ENCODE results near the gene TIAL1.

Gene TIAL1

DNA sequence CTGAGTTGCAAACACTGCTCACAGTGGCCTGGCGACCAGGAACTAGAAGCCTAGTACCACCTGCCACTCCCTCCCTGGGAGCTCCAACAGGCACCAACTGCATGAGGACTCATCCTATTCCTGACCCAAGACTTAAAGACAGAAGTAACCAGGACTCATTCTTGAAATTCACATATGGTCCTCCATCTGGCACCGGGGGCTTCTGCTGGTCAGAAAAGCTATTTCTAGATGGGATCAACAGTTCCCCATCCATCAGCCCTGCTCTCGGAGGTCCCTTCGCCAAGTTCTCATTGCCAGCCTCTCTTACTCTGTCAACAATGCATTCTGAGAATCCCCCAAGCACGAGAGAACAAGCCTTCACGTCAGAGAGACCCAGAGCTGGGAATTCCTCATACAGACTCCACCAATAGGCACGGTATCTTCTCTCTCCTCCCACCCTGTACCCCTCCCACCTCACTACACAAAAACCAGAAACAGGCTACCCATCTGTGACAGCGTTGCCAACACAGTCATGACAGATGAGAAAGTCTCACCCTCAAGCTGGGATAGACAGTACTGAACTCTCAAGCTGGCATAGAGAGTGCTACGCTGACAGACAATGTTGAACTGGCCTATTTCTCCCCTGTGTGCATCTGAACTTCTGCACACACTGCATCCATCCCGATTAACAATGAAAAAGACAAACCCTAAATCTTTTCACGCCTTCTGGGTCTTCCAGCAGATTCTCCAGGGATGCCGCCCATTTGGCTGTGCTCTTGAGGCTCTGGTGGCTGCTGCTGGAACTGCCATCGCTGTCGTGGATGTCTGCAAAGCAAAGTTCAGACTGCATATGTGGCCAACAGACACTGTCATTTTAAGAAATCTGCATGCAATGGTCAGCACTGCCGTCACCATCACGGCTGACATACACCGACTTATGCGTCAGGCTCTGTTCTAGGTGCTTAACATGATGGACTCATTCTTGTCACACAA lies 69.9 kb downstream of the TIAL1 start:
- DNase-seq: no peak

GRCh38 chr10:119526149-119526548 lies 70.6 kb downstream of the TIAL1 start:
- DNase-seq: no peak

DNA sequence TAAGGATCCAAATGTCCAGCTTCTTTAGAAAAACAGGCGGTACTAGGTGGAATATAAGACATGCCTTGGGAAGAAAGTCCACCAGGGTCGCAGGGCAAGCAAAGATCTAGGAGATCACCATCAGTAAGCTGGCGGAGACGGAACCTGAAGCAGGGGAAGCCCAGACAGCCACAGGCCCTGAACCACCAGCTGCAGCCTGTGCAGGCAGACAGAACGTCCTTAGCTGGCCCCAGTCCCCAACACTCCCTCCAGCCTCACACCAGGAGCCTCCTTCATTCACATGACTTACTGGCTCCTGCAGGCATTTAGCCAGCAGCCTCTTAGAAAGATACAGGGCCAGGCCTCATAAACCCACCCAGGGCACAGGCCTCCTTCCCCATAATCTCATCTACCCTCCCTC lies 71.6 kb downstream of the TIAL1 start:
- no peak for DNase-seq

DNA sequence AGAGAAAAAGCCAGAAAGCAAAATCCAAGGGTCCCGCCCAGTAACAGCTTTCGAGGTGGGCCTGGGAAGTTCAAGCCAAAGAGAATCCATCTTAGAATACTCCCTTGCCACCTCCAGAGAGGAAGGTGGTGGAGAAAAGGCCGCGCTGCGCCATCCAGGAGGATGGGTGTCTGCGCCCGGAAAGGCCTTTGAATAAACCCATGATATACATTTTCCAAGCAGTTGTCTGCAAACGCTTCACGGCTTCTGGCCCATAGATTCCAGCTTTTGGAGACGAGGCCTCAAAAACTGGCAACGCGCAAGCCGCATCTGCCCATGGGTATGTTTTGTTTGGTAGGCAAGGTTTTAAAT lies 72.1 kb downstream of the TIAL1 start:
- no peak for DNase-seq

- DNase-seq: no peak
Observed at GRCh38 chr10:119523895-119524719, 72.7 kb downstream of the TIAL1 start.
